SK-N-SH (cell line): Measurements from ENCODE around the gene CDH4. TPM values are rescaled to one million over a fixed set of nuclear protein-coding genes. Genes with fewer than 3 reads are reported as not detected.

Experiments used
- CTCF ChIA-PET: fragments of 300-600, 350-600 bp; formaldehyde crosslinking; extraction: SDS; loops from one replicate; lab custom pipeline; 2021; lab: Yijun Ruan, JAX
- POLR2A ChIA-PET: fragments of 350-600 bp; sonication (Branson Sonifier 250); formaldehyde crosslinking; extraction: SDS; loops from one replicate; lab custom pipeline; 2020; ENCODE audit warnings: antibody characterized with exemption, inconsistent platforms; lab: Yijun Ruan, JAX
- DNase-seq: peaks from one replicate; pipeline ENCODE4 v3.0.0; 2012
- H2AFZ ChIP-seq: fragments of 200-600 bp; sonication (generic); 2 replicates; pipeline ENCODE4 v1.8.1; 2016; ENCODE audit warnings: antibody characterized with exemption, mild to moderate bottlenecking, low read depth
- H3F3A ChIP-seq: fragments of 200-600 bp; sonication (generic); replicated peaks from 2 replicates; pipeline ENCODE3; 2016; ENCODE audit warnings: antibody characterized with exemption, mild to moderate bottlenecking; ENCODE audit not compliant: insufficient read depth
- H3K27ac ChIP-seq, 2 experiments: fragments of 200-500 bp in 1 of 2; fragments of 200-600 bp in 1 of 2; sonication (Bioruptor generic) in 1 of 2; sonication (generic), shearing (Covaris generic) in 1 of 2; 2 replicates each; pipeline versions ENCODE4 v1.5.1 to v1.6.1; 2014 to 2016; ENCODE audit warnings: low read depth in 2 of 2, inconsistent platforms in 1 of 2, low read length in 1 of 2, mild to moderate bottlenecking in 1 of 2, mixed read lengths in 1 of 2
- H3K27me3 ChIP-seq: fragments of 200-600 bp; sonication (generic), shearing (Covaris generic); 2 replicates; pipeline ENCODE4 v1.6.1; 2016; ENCODE audit warnings: mixed run types; ENCODE audit not compliant: insufficient read depth
- H3K36me3 ChIP-seq, 2 experiments: fragments of 200-500 bp in 1 of 2; fragments of 200-600 bp in 1 of 2; sonication (Bioruptor generic) in 1 of 2; sonication (generic) in 1 of 2; replicated peaks in 1 of 2; 2 replicates each; pipeline versions ENCODE3 to v1.5.1; 2014 to 2016; ENCODE audit warnings: low read length in 1 of 2, mild to moderate bottlenecking in 1 of 2; ENCODE audit not compliant: insufficient read depth in 2 of 2, control insufficient read depth in 1 of 2
- H3K4me1 ChIP-seq, 2 experiments: fragments of 200-500 bp in 1 of 2; fragments of 200-600 bp in 1 of 2; sonication (Bioruptor generic) in 1 of 2; sonication (generic), shearing (Covaris generic) in 1 of 2; 2 replicates each; pipeline versions ENCODE4 v1.5.1 to v1.6.1; 2014 to 2016; ENCODE audit warnings: low read depth in 1 of 2, low read length in 1 of 2, mixed run types in 1 of 2; ENCODE audit not compliant: insufficient read depth in 2 of 2, control insufficient read depth in 1 of 2
- H3K4me2 ChIP-seq: fragments of 200-600 bp; sonication (generic), shearing (Covaris generic); 2 replicates; pipeline ENCODE4 v1.6.1; 2017; ENCODE audit warnings: mixed run types
- H3K4me3 ChIP-seq, 2 experiments: fragments of 200-500 bp in 1 of 2; fragments of 200-600 bp in 1 of 2; sonication (Bioruptor generic) in 1 of 2; sonication (generic), shearing (Covaris generic) in 1 of 2; 2 replicates each; pipeline versions ENCODE4 v1.5.1 to v1.8.1; 2014 to 2016; ENCODE audit warnings: low read depth in 2 of 2, inconsistent platforms in 1 of 2, low read length in 1 of 2, mild to moderate bottlenecking in 1 of 2, mixed read lengths in 1 of 2, moderate library complexity in 1 of 2
- H3K79me2 ChIP-seq: fragments of 200-600 bp; sonication (generic); 2 replicates; pipeline ENCODE4 v1.8.1; 2017; ENCODE audit warnings: mild to moderate bottlenecking; ENCODE audit not compliant: insufficient read depth
- H3K9ac ChIP-seq: fragments of 200-600 bp; sonication (generic); 2 replicates; pipeline ENCODE4 v1.6.1; 2017; ENCODE audit warnings: mixed run types
- H3K9me2 ChIP-seq: fragments of 200-600 bp; sonication (generic); 2 replicates; pipeline ENCODE4 v1.6.1; 2017; ENCODE audit warnings: mixed run types
- H3K9me3 ChIP-seq: fragments of 200-600 bp; sonication (generic); 2 replicates; pipeline ENCODE4 v1.6.1; 2017; ENCODE audit warnings: mixed run types, mild to moderate bottlenecking, moderate library complexity
- H4K20me1 ChIP-seq: fragments of 200-600 bp; sonication (generic); 2 replicates; pipeline ENCODE4 v1.6.1; 2017; ENCODE audit warnings: mild to moderate bottlenecking, mixed run types; ENCODE audit not compliant: insufficient read depth
- CHD2 ChIP-seq: fragments of 150-350 bp; IDR thresholded peaks from 2 replicates; pipeline ENCODE4 v1.6.1; 2018; ENCODE audit warnings: low read length; ENCODE audit not compliant: partially characterized antibody
- CTCF ChIP-seq: fragments of 200-600 bp; sonication (generic); IDR thresholded peaks from 2 replicates; pipeline ENCODE4 v1.6.1; 2017; ENCODE audit warnings: antibody characterized with exemption, mild to moderate bottlenecking, moderate library complexity
- EP300 ChIP-seq, 2 experiments: IDR thresholded peaks; 2 replicates each; pipeline versions ENCODE4 v1.4.0 to v1.6.1; 2012; ENCODE audit warnings: borderline replicate concordance in 1 of 2, low read depth in 1 of 2, low read length in 1 of 2
- FOSL2 ChIP-seq: IDR thresholded peaks from 2 replicates; pipeline ENCODE4 v1.4.0; 2012; ENCODE audit warnings: low read depth, mild to moderate bottlenecking, moderate library complexity, borderline replicate concordance
- FOXJ3 ChIP-seq: sonication (generic); formaldehyde crosslinking; IDR thresholded peaks from 2 replicates; pipeline ENCODE4 v1.5.1; 2020; ENCODE audit warnings: mild to moderate bottlenecking, missing genetic modification reagents
- GABPA ChIP-seq: IDR thresholded peaks from 2 replicates; pipeline ENCODE4 v1.4.0; 2012; ENCODE audit warnings: low read depth, mild to moderate bottlenecking
- GATA2 ChIP-seq: sonication (generic); formaldehyde crosslinking; IDR thresholded peaks from 2 replicates; pipeline ENCODE4 v1.5.0; 2020; ENCODE audit warnings: mild to moderate bottlenecking, missing genetic modification reagents
- IRF3 ChIP-seq: fragments of 150-350 bp; IDR thresholded peaks from 2 replicates; pipeline ENCODE4 v1.6.1; 2016; ENCODE audit warnings: mild to moderate bottlenecking, low read depth, low read length
- MEF2A ChIP-seq: IDR thresholded peaks from 2 replicates; pipeline ENCODE4 v1.4.0; 2012; ENCODE audit warnings: low read depth, borderline replicate concordance
- MXI1 ChIP-seq: IDR thresholded peaks from 2 replicates; pipeline ENCODE4 v1.6.1; 2012; ENCODE audit warnings: mild to moderate bottlenecking, low read depth, low read length, improper control_type of control experiment
- POLR2AphosphoS5 ChIP-seq: IDR thresholded peaks from 2 replicates; pipeline ENCODE4 v1.6.1; 2012; ENCODE audit warnings: low read depth, low read length
- RAD21 ChIP-seq: IDR thresholded peaks from 2 replicates; pipeline ENCODE4 v1.6.1; 2012; ENCODE audit warnings: mild to moderate bottlenecking, low read length
- RCOR1 ChIP-seq: fragments of 150-350 bp; IDR thresholded peaks from 2 replicates; pipeline ENCODE4 v1.6.1; 2017; ENCODE audit warnings: antibody characterized with exemption, low read length
- RXRA ChIP-seq: IDR thresholded peaks from 2 replicates; pipeline ENCODE4 v1.4.0; 2012; ENCODE audit warnings: low read depth, mild to moderate bottlenecking, borderline replicate concordance
- SMC3 ChIP-seq: IDR thresholded peaks from 2 replicates; pipeline ENCODE4 v1.6.1; 2012; ENCODE audit warnings: low read depth, low read length, improper control_type of control experiment
- TCF12 ChIP-seq: IDR thresholded peaks from 2 replicates; pipeline ENCODE4 v1.4.0; 2012
- YY1 ChIP-seq: IDR thresholded peaks from 2 replicates; pipeline ENCODE4 v1.4.0; 2012; ENCODE audit warnings: low read depth, mild to moderate bottlenecking
- WGBS: methylation state at CpG from one replicate; pipeline ENCODE4 v1.1.6; 2017; ENCODE audit warnings: low lambda C conversion rate; 5-methylcytosine and 5-hydroxymethylcytosine counted together
- polyA plus RNA-seq, 3 experiments: library from polyadenylated mRNA; depleted of rRNA; stranded (reverse); fragments of >200 nt; gene quantifications; 2 replicates each; pipeline ENCODE4 v1.2.3, GENCODE V29; 2012
- TF ChIP-seq, protein P1 (sequence below): IDR thresholded peaks from 2 replicates; pipeline ENCODE4 v1.4.0; 2012; ENCODE audit warnings: low read depth, borderline replicate concordance
- TF ChIP-seq, protein P2 (sequence below): IDR thresholded peaks from 2 replicates; pipeline ENCODE4 v1.4.0; 2012; ENCODE audit warnings: low read depth, borderline replicate concordance
- TF ChIP-seq, protein P3 (sequence below): fragments of 150-350 bp; IDR thresholded peaks from 2 replicates; pipeline ENCODE4 v1.6.1; 2017; ENCODE audit warnings: antibody characterized with exemption, low read length, low read depth, borderline replicate concordance

CDH4 gene
- polyA plus RNA-seq, 1 of the 3 experiments (the other 2 are of a cell fraction) = not detected

DNA sequence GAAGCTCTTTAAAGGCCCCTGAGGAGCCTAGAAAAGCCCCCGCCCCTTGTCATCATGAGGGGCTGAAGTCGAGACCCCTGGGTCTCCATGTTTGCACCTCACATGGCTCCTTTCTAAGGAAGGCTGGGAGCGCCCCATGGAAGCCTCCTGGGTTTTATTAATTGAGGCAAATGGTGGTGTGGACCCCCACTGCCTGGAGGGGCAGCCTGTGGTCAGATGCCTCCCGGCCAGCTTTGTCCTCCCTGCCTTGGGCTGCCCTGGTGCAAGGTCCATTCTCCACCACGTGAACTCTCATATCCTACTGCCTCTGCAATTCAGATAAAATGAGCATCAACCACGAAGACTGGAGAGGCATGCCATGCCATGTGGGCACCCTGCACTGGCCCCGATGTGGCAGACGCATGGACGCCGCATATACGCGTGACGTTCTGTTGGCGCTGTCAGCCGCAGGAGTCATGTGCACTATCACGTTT, 518.1 kb downstream of the CDH4 start (continued):
- TF ChIP-seq, protein P1, sequence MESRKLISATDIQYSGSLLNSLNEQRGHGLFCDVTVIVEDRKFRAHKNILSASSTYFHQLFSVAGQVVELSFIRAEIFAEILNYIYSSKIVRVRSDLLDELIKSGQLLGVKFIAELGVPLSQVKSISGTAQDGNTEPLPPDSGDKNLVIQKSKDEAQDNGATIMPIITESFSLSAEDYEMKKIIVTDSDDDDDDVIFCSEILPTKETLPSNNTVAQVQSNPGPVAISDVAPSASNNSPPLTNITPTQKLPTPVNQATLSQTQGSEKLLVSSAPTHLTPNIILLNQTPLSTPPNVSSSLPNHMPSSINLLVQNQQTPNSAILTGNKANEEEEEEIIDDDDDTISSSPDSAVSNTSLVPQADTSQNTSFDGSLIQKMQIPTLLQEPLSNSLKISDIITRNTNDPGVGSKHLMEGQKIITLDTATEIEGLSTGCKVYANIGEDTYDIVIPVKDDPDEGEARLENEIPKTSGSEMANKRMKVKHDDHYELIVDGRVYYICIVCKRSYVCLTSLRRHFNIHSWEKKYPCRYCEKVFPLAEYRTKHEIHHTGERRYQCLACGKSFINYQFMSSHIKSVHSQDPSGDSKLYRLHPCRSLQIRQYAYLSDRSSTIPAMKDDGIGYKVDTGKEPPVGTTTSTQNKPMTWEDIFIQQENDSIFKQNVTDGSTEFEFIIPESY = no peak
- TF ChIP-seq, protein P2, sequence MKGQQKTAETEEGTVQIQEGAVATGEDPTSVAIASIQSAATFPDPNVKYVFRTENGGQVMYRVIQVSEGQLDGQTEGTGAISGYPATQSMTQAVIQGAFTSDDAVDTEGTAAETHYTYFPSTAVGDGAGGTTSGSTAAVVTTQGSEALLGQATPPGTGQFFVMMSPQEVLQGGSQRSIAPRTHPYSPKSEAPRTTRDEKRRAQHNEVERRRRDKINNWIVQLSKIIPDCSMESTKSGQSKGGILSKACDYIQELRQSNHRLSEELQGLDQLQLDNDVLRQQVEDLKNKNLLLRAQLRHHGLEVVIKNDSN = no peak
- TF ChIP-seq RCOR1 (no peak), GABPA (no peak), YY1 (no peak), CHD2 (no peak), FOSL2 (no peak), MEF2A (no peak), CTCF (no peak)
- TF ChIP-seq, protein P3, sequence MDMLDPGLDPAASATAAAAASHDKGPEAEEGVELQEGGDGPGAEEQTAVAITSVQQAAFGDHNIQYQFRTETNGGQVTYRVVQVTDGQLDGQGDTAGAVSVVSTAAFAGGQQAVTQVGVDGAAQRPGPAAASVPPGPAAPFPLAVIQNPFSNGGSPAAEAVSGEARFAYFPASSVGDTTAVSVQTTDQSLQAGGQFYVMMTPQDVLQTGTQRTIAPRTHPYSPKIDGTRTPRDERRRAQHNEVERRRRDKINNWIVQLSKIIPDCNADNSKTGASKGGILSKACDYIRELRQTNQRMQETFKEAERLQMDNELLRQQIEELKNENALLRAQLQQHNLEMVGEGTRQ = no peak

GRCh38 chr20:61771805-61772350, 519.8 kb downstream of the CDH4 start:
- Histone ChIP-seq H3K27me3 (no peaks in the 10 kb centered on the region), H3K9me3 (no peaks in the 10 kb centered on the region), H3K9ac (no peak overlapping the region), H3K27ac (no peak overlapping the region), H3K4me1 (no peaks in the 10 kb centered on the region), H3K4me2 (no peak overlapping the region), H3K9me2 (no peaks in the 10 kb centered on the region), H4K20me1 (no peaks in the 10 kb centered on the region), H3F3A (no peaks in the 10 kb centered on the region), H2AFZ (no peak overlapping the region), H3K79me2 (no peaks in the 10 kb centered on the region), H3K4me3 (no peak overlapping the region), H3K36me3 (no peaks in the 10 kb centered on the region)
- CTCF ChIA-PET = no interaction called here
- TF ChIP-seq MXI1 (no peak), EP300 (IDR thresholded peaks at IDR 0.05; ENCODE audit: borderline replicate concordance in 1 of 2, low read depth in 1 of 2, low read length in 1 of 2) (no peak), RAD21 (no peak), TCF12 (no peak), CTCF (no peak), SMC3 (no peak), FOSL2 (no peak), YY1 (no peak), POLR2AphosphoS5 (no peak), GATA2 (CRISPR knock-in tag) (no peak), IRF3 (no peak), FOXJ3 (no peak), RXRA (no peak), RCOR1 (no peak)
- TF ChIP-seq, protein P2 = no peak
- 36% methylated on average over 6 of the region's 8 CpGs for WGBS
- POLR2A ChIA-PET = no interaction called here
- no peak for DNase-seq
